Endothelial cell of umbilical vein (primary cell): ENCODE measurements around the gene LTBP2.

Experiments
- EZH2 ChIP-seq: IDR thresholded peaks from 2 replicates; pipeline ENCODE4 v1.6.1; 2012; ENCODE audit warnings: borderline replicate concordance, low read depth, mild to moderate bottlenecking, moderate library complexity, low read length, inconsistent platforms; ENCODE audit not compliant: severe bottlenecking
- GATA2 ChIP-seq: IDR thresholded peaks from 2 replicates; pipeline ENCODE4 v1.7.0; 2011; ENCODE audit warnings: low read depth, mild to moderate bottlenecking, moderate library complexity, mixed read lengths, low read length; ENCODE audit not compliant: insufficient read length, insufficient read depth

- no peak for TF ChIP-seq GATA2
- no peak for TF ChIP-seq EZH2
Observed at GRCh38 chr14:74472601-74473000, 139.4 kb downstream of the LTBP2 start.
